OCI-LY7 (cell line): ENCODE measurements around the gene LDAF1.

ENCODE experiments used
- EZH2phosphoT487 ChIP-seq: fragments of 200-600 bp; sonication (generic); IDR thresholded peaks from 2 replicates; pipeline ENCODE4 v1.6.1; 2018; ENCODE audit warnings: low read depth, borderline replicate concordance, mild to moderate bottlenecking, mixed run types, antibody characterized with exemption, low read length, moderate library complexity, mixed read lengths
- TF ChIP-seq, protein P1 (sequence below): fragments of 200-600 bp; sonication (generic); conservative IDR thresholded peaks from 2 replicates; pipeline ENCODE4 v1.5.1; 2014; ENCODE audit warnings: mild to moderate bottlenecking, antibody characterized with exemption, low read length, moderate library complexity, mixed read lengths

GRCh38 chr16:21190599-21190998, 32.1 kb downstream of the LDAF1 start:
- TF ChIP-seq, protein P1, sequence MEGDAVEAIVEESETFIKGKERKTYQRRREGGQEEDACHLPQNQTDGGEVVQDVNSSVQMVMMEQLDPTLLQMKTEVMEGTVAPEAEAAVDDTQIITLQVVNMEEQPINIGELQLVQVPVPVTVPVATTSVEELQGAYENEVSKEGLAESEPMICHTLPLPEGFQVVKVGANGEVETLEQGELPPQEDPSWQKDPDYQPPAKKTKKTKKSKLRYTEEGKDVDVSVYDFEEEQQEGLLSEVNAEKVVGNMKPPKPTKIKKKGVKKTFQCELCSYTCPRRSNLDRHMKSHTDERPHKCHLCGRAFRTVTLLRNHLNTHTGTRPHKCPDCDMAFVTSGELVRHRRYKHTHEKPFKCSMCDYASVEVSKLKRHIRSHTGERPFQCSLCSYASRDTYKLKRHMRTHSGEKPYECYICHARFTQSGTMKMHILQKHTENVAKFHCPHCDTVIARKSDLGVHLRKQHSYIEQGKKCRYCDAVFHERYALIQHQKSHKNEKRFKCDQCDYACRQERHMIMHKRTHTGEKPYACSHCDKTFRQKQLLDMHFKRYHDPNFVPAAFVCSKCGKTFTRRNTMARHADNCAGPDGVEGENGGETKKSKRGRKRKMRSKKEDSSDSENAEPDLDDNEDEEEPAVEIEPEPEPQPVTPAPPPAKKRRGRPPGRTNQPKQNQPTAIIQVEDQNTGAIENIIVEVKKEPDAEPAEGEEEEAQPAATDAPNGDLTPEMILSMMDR, result no peak
- TF ChIP-seq EZH2phosphoT487, result no peak
